Activated naive CD8-positive, alpha-beta T cell (primary cell): ENCODE measurements around the gene NAPA.

Experiments
- H3K27ac Mint-ChIP-seq: one replicate; pipeline ENCODE4 v1.8.0; 2021; ENCODE audit warnings: mixed read lengths
- H3K27me3 Mint-ChIP-seq: one replicate; pipeline ENCODE4 v1.8.0; 2021; ENCODE audit warnings: mixed read lengths
- H3K36me3 Mint-ChIP-seq: one replicate; pipeline ENCODE4 v1.8.0; 2021; ENCODE audit warnings: mixed read lengths
- H3K4me1 Mint-ChIP-seq: one replicate; pipeline ENCODE4 v1.8.0; 2021; ENCODE audit warnings: low read depth, mixed read lengths
- H3K4me3 Mint-ChIP-seq: one replicate; pipeline ENCODE4 v1.8.0; 2021; ENCODE audit warnings: mild to moderate bottlenecking, mixed read lengths
- H3K9me3 Mint-ChIP-seq: one replicate; pipeline ENCODE4 v1.8.0; 2021; ENCODE audit warnings: low read depth, mixed read lengths

NAPA gene

GRCh38 chr19:47512183-47512947 lies 2.5 kb downstream of the NAPA start:
- H3K36me3 Mint-ChIP-seq: no peaks in the 10 kb centered on the region
- no peaks in the 10 kb centered on the region for H3K9me3 Mint-ChIP-seq
- H3K27ac Mint-ChIP-seq: peak overlapping the region; percentile 96
- H3K4me1 Mint-ChIP-seq: peaks cover 70% of the 10 kb centered on the region
- H3K4me3 Mint-ChIP-seq: peak overlapping the region; percentile 97
- H3K27me3 Mint-ChIP-seq: no peaks in the 10 kb centered on the region

- peak overlapping the region; percentile 73 for H3K27ac Mint-ChIP-seq
- no peaks in the 10 kb centered on the region for H3K36me3 Mint-ChIP-seq
- H3K4me1 Mint-ChIP-seq: peaks cover 63% of the 10 kb centered on the region
- H3K9me3 Mint-ChIP-seq: no peaks in the 10 kb centered on the region
- peak overlapping the region; percentile 97 for H3K4me3 Mint-ChIP-seq
- no peaks in the 10 kb centered on the region for H3K27me3 Mint-ChIP-seq
These were observed 3.2 kb downstream of the NAPA start for GRCh38 chr19:47511681-47512080.

GRCh38 chr19:47511128-47511517 lies 3.7 kb downstream of the NAPA start:
- H3K27ac Mint-ChIP-seq: no peak overlapping the region
- peaks cover 58% of the 10 kb centered on the region for H3K4me1 Mint-ChIP-seq

GRCh38 chr19:47510516-47511127 lies 4.2 kb downstream of the NAPA start:
- Mint-ChIP-seq H3K27ac (no peak overlapping the region), H3K4me3 (no peak overlapping the region), H3K4me1 (peaks cover 53% of the 10 kb centered on the region), H3K27me3 (no peaks in the 10 kb centered on the region), H3K9me3 (no peaks in the 10 kb centered on the region), H3K36me3 (no peaks in the 10 kb centered on the region)

More at GRCh38 chr19:47511128-47511517, 3.7 kb downstream of the NAPA start:
- H3K36me3 Mint-ChIP-seq: no peaks in the 10 kb centered on the region
- no peaks in the 10 kb centered on the region for H3K9me3 Mint-ChIP-seq
- no peak overlapping the region for H3K4me3 Mint-ChIP-seq
- no peaks in the 10 kb centered on the region for H3K27me3 Mint-ChIP-seq

- H3K9me3 Mint-ChIP-seq: no peaks in the 10 kb centered on the region
- no peak overlapping the region for H3K4me3 Mint-ChIP-seq
- no peak overlapping the region for H3K27ac Mint-ChIP-seq
- peaks cover 50% of the 10 kb centered on the region for H3K4me1 Mint-ChIP-seq
- no peaks in the 10 kb centered on the region for H3K36me3 Mint-ChIP-seq
- no peaks in the 10 kb centered on the region for H3K27me3 Mint-ChIP-seq
These were observed 4.9 kb downstream of the NAPA start for GRCh38 chr19:47509973-47510372.

GRCh38 chr19:47509170-47509847 lies 5.6 kb downstream of the NAPA start:
- H3K4me3 Mint-ChIP-seq: no peak overlapping the region
- no peak overlapping the region for H3K27ac Mint-ChIP-seq
- no peaks in the 10 kb centered on the region for H3K9me3 Mint-ChIP-seq
- no peaks in the 10 kb centered on the region for H3K36me3 Mint-ChIP-seq
- H3K27me3 Mint-ChIP-seq: no peaks in the 10 kb centered on the region
- peaks cover 44% of the 10 kb centered on the region for H3K4me1 Mint-ChIP-seq

- Mint-ChIP-seq H3K36me3 (no peaks in the 10 kb centered on the region), H3K9me3 (no peaks in the 10 kb centered on the region), H3K4me1 (peaks cover 40% of the 10 kb centered on the region), H3K27me3 (no peaks in the 10 kb centered on the region), H3K4me3 (no peak overlapping the region), H3K27ac (no peak overlapping the region)
These were observed 6.1 kb downstream of the NAPA start for GRCh38 chr19:47508721-47509120.

- Mint-ChIP-seq H3K4me3 (no peak overlapping the region), H3K27ac (no peak overlapping the region), H3K9me3 (no peaks in the 10 kb centered on the region), H3K36me3 (no peaks in the 10 kb centered on the region), H3K4me1 (peaks cover 33% of the 10 kb centered on the region), H3K27me3 (no peaks in the 10 kb centered on the region)
These were observed 6.8 kb downstream of the NAPA start for GRCh38 chr19:47507924-47508553.

GRCh38 chr19:47507012-47507411 lies 7.9 kb downstream of the NAPA start:
- peaks cover 23% of the 10 kb centered on the region for H3K4me1 Mint-ChIP-seq
- no peaks in the 10 kb centered on the region for H3K36me3 Mint-ChIP-seq
- H3K4me3 Mint-ChIP-seq: no peak overlapping the region
- no peak overlapping the region for H3K27ac Mint-ChIP-seq
- no peaks in the 10 kb centered on the region for H3K27me3 Mint-ChIP-seq
- H3K9me3 Mint-ChIP-seq: no peaks in the 10 kb centered on the region

- H3K4me1 Mint-ChIP-seq: peaks cover 17% of the 10 kb centered on the region
- H3K4me3 Mint-ChIP-seq: no peak overlapping the region
- no peaks in the 10 kb centered on the region for H3K36me3 Mint-ChIP-seq
- H3K27ac Mint-ChIP-seq: no peak overlapping the region
- H3K27me3 Mint-ChIP-seq: no peaks in the 10 kb centered on the region
- no peaks in the 10 kb centered on the region for H3K9me3 Mint-ChIP-seq
These were observed 8.4 kb downstream of the NAPA start for GRCh38 chr19:47506459-47506858.

- no peaks in the 10 kb centered on the region for H3K27me3 Mint-ChIP-seq
- H3K4me3 Mint-ChIP-seq: no peak overlapping the region
- H3K27ac Mint-ChIP-seq: no peak overlapping the region
- no peaks in the 10 kb centered on the region for H3K36me3 Mint-ChIP-seq
- peaks cover 11% of the 10 kb centered on the region for H3K4me1 Mint-ChIP-seq
- no peaks in the 10 kb centered on the region for H3K9me3 Mint-ChIP-seq
These were observed 9.4 kb downstream of the NAPA start for GRCh38 chr19:47505506-47505905.

GRCh38 chr19:47503826-47504150 lies 11.1 kb downstream of the NAPA start:
- H3K4me1 Mint-ChIP-seq: peaks cover under 1% of the 10 kb centered on the region
- H3K9me3 Mint-ChIP-seq: no peaks in the 10 kb centered on the region
- H3K27ac Mint-ChIP-seq: no peak overlapping the region
- H3K27me3 Mint-ChIP-seq: no peaks in the 10 kb centered on the region
- H3K36me3 Mint-ChIP-seq: no peaks in the 10 kb centered on the region
- H3K4me3 Mint-ChIP-seq: no peak overlapping the region

- H3K36me3 Mint-ChIP-seq: no peaks in the 10 kb centered on the region
- H3K9me3 Mint-ChIP-seq: no peaks in the 10 kb centered on the region
- H3K4me1 Mint-ChIP-seq: peaks cover 1% of the 10 kb centered on the region
- H3K4me3 Mint-ChIP-seq: no peak overlapping the region
- no peak overlapping the region for H3K27ac Mint-ChIP-seq
- H3K27me3 Mint-ChIP-seq: no peaks in the 10 kb centered on the region
These were observed 11.6 kb downstream of the NAPA start for GRCh38 chr19:47503130-47503825.

- H3K36me3 Mint-ChIP-seq: no peaks in the 10 kb centered on the region
- peak overlapping the region; percentile 22 for H3K27ac Mint-ChIP-seq
- H3K4me3 Mint-ChIP-seq: no peak overlapping the region
- H3K4me1 Mint-ChIP-seq: peaks cover 6% of the 10 kb centered on the region
- no peaks in the 10 kb centered on the region for H3K27me3 Mint-ChIP-seq
- no peaks in the 10 kb centered on the region for H3K9me3 Mint-ChIP-seq
These were observed 14.7 kb downstream of the NAPA start for GRCh38 chr19:47499863-47500830.
